GM19324 (cell line): ENCODE results near the gene SLC26A11.
"Not testable (repeated sequence)": the region's sequence is repeated elsewhere in the genome, so short reads cannot be mapped to it uniquely, and the experiment has no call there.

Experiments
- ATAC-seq: cut with Tn5 transposase; IDR thresholded peaks from one replicate; pipeline ENCODE4 v1.9.1; 2021; ENCODE audit warnings: mild to moderate bottlenecking, moderate library complexity; ENCODE audit not compliant: unreplicated experiment, low FRiP score

SLC26A11 gene

DNA sequence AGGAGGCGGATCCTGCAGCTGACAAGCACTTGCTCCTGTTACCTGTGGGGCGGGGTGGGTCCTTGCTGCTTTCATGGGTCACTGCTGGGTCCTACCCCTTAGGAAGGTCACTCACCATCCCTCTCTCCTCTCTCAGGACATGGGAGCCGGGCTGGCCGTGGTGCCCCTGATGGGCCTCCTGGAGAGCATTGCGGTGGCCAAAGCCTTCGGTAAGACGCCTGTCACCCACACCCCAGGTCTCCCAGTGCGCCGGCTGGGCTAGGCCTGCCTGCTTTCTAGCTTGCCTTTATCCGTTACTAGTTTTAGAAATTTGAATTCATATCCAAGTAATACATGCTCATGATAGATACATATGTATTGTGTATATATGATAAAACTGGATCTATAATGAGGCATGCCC lies 17.2 kb downstream of the SLC26A11 start:
- no peak for ATAC-seq

DNA sequence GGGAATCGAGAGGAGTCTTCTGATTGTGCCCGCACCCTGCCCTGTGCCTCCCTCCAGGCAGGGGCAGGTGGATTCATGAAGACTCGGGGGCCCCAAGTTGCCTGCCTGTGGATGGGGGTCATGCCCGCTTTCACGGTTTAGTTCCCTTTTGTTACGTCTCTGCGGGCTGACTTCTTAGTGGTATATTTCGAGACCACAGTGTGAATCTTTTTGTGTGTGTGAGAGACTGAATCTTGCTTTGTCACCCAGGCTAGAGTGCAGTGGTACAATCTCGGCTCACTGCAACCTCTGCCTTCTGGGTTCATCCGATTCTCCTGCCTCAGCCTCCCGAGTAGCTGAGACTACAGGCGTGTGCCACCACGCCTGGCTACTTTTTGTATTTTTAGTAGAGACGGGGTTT lies 22.3 kb downstream of the SLC26A11 start:
- no peak for ATAC-seq

DNA sequence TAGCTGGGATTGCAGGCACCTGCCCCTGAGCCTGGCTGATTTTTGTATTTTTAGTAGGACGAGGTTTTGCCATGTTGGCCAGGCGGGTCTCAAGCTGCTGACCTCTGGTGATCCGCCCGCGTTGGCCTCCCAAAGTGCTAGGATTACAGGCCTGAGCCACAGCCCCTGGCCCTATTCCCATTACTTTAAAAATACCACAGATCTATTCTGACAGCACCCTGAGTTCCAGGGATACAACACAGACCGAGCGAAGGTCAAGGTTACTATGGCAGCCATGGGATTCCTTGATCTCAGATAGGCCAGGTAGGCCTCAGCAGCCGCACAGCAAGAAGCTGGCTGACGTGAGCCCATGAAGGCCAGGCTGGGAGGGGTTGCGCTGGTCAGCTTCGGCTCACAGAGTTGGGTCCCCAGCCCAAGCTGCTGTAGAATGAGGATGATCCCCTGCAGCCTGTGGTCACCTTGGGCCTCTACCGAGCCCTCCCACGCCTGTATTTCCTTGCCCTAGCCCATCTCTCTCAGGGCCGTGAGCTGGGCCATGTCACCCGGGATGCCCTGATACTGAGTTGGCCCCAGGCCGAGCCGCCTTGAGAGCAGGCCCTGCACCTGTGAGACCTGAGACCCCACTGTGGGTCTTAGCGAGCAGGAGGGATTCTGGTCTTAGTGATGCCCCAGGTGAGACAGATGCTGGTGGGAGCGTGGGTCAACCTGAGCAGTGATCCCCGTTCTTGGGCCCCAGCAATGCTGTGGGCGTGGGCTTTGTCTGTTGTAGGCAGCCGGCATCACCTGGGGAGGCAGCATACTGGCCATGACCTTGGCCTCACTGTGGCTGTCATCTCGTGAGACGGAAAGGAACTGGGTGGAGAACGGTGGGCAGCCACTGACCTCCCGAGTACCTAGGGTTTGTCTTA lies 23.6 kb downstream of the SLC26A11 start:
- ATAC-seq = no peak

DNA sequence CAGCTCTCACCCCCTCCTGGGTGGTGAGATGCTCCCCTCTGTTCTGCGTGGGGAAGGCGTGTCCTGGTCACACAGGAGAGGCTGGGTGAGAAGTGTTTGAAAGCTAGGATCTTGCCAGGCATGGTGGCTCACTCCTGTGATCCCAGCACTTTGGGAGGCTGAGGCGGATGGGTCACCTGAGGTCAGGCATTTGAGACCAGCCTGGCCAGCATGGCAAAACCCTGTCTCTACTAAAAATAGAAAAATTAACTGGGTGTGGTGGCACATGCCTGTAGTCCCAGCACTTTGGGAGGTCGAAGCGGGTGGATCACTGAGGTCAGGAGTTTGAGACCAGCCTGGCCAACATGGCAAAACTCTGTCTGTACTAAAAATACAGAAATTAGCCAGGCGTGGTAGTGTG lies 24.2 kb downstream of the SLC26A11 start:
- ATAC-seq = not testable (repeated sequence)

DNA sequence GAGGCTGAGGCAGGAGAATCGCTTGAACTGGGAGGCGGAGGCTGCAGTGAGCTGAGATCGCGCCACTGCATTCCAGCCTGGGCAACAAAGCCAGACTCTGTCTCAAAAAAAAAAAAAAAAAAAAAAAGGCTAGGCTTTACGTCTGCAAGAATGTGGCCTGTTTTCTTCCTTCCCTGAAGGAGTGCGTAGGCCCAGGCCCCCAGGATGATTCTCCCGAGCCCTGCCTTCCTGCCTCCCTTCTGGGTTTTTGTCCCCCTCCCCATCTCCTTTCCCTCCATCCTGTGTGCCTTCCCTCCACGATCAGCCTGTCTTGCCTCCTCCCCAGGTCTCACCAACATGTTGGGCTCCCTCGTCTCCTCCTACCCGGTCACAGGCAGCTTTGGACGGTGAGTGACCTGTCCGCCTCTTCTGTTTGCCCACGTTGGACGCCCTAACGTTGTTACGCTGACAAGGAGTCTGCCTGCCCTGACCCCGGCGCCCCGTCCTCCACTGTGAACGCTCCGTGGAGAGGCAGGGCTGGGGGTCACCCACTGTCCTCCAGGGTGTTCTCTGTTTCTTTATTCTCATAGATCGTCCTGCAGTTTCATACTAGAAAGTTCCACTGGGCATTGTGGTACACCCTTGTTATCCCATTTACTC lies 24.8 kb downstream of the SLC26A11 start:
- ATAC-seq = no peak

DNA sequence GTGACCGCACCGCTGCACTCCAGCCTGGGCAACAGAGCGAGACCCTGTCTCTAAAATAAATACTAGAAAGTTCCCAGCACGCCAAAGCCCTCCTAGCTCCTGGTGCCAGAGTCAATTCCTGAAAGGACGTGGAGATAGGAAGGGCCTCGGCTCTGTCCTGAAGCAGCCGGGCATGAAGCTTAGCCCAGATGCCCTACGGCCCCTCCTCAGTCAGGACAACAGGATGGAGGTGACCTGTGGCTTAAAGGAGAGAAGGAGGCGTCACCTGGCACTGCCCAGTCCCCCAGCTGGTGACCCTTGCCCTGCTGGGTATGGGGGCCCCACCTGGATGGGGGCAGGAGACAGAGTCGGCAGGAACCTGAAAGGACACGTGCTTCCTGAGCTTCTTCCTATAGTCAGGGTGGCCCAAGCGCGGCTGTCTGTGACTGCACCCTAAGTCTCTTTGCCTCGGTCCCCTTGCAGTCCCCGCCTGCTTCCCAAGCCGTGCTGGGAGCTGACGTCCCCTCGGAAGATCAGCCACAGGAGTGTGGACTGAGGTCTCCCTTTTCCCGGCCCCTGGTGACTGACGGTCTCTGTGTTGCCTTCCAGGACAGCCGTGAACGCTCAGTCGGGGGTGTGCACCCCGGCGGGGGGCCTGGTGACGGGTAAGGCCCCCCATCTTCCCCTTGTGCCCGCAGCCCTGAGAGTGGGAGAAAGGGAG lies 25.5 kb downstream of the SLC26A11 start:
- no peak for ATAC-seq

DNA sequence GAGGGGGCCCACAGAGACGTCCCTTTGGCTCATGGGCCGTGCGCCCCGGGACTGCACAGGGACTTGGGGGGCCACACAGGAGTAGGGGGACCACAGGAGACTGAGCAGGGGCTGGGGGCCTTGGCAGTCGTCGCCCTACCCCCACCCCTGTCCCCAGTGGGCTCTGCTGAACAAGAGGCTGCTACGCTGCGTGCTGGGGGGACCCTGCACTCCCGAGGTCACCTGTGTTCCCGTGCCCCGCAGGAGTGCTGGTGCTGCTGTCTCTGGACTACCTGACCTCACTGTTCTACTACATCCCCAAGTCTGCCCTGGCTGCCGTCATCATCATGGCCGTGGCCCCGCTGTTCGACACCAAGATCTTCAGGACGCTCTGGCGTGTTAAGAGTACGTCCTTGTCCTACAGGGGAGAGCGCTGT lies 26.0 kb downstream of the SLC26A11 start:
- ATAC-seq = no peak

DNA sequence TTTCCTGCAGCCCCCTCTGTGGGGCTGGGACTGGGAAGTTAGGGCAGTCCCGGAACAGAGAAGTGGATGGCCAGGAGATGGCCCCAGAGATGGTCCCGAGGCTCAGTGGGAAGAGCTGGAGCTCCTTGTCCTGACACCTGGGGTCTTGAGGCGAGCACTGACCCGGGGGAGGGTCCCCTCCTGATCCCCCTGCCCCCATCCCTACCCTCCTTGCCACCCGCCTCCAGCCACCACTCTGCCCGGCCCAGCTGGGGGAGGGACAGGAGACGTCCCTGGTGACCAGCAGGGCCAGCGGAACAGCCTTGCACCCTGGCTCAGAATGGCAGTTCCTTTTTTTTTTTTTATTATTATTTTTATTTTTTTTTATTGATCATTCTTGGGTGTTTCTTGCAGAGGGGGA lies 26.5 kb downstream of the SLC26A11 start:
- no peak for ATAC-seq

DNA sequence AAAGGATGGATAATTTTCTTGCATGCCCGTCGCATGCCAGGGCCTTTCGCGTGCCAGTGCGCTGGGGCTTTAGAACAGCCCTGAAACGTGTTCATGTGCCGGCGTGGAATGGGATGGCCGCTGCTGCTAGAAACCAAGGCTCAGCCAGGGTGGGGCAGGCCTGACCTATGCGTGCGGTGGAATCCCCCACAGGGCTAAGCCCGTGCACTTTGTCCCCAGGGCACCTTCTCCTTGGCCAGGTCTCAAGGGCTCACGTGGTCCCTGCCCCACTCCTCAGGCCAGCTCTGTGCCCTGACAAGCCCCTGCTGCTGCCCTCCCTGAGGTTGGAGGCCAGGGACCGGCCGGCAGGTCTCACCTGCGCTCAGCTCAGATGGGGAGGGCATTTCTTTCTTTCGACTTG lies 27.3 kb downstream of the SLC26A11 start:
- no peak for ATAC-seq

DNA sequence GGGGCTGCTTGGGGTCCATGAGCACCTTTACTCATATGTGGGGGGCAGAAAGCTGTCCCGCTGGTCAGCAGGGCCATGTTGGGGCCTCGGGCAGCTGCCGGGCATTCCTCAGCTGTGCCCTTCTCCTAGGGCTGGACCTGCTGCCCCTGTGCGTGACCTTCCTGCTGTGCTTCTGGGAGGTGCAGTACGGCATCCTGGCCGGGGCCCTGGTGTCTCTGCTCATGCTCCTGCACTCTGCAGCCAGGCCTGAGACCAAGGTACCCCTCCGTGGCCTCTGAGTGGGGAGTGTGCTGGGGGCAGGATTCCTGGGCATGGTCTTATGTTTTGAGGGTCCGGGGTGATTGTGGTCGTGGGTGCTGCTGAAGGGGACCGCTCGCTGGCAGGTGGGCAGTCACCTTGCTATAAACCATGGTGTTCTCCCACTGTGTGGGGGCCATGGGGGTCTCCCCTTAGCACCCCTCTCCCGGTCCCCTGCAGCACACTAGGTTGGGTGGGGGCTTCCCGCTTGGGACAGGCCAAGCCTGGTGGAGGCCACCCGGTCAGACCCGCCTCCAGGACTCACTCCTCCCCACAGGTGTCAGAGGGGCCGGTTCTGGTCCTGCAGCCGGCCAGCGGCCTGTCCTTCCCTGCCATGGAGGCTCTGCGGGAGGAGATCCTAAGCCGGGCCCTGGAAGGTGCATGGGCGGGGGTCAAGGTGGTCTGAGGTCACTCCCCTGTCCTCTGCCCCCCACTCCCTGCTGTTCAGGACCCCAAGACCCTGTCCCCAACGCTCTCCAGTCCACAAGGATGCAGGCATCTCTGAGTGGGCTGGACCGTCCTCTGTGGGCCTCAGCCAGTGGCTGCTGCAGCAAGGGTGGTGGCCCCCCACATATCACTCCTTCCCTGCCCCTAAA lies 28.0 kb downstream of the SLC26A11 start:
- no peak for ATAC-seq

DNA sequence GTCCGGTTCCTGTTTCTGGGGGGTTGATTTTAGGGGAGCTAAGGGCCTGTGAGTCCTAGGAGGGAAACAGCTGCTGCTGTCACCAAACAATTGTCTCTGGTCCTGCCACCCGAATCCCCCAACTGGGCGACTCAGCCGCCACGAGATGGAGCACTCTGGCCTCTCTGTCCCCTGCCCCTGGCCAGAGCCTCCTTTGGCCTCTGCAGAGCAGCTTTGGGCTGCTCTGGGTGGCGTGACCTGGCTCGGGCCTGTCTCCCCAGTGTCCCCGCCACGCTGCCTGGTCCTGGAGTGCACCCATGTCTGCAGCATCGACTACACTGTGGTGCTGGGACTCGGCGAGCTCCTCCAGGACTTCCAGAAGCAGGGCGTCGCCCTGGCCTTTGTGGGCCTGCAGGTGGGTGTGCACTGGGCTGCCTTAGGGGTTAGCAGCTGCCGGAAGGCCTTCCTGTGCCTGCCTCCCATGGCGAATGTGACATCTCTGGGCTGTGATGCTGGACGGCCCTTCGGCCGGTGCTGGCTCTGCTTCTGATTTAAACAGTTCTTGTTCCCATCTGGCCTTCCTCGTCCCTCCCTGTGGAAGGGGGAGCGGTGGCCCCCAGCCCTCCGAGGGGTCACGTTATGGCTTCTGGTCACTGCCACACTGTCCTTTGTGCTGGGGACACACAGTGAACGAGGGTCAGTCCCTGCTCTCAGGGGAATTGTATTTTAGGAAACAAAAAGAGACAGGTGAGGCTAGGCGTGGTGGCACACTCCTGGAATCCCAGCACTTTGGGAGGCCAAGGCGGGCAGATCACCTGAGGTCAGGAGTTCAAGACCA lies 28.9 kb downstream of the SLC26A11 start:
- no peak for ATAC-seq

DNA sequence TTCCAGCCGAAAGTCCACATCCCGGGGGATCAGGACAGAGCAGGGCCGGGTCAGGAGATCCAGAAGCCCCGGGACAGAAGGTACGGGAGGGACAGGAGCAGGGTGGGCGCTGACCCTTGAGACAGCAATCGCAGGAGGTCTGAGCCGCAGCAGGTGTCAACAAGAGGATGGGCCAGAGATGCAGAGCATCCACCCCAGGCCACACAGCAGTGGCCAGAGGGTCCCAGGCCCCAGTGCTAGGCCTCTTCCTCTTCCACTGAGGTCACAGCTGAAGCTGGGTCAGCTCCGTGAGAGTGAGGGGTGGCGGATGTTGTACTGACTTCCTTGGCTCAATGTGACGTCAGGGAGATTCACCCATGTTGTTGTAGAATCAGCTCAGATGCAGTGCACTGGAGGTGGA lies 31.7 kb downstream of the SLC26A11 start:
- no peak for ATAC-seq

DNA sequence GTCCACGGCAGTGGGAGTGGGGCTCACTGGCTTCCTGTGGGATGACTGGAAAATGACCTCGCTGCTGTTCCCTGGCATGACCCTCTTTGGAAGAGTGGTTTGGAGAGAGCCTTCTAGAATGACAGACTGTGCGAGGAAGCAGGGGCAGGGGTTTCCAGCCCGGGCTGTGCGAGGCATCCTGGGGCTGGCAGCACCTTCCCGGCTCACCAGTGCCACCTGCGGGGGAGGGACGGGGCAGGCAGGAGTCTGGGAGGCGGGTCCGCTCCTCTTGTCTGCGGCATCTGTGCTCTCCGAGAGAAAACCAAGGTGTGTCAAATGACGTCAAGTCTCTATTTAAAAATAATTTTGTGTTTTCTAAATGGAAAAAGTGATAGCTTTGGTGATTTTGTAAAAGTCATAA lies 32.6 kb downstream of the SLC26A11 start:
- ATAC-seq = no peak

DNA sequence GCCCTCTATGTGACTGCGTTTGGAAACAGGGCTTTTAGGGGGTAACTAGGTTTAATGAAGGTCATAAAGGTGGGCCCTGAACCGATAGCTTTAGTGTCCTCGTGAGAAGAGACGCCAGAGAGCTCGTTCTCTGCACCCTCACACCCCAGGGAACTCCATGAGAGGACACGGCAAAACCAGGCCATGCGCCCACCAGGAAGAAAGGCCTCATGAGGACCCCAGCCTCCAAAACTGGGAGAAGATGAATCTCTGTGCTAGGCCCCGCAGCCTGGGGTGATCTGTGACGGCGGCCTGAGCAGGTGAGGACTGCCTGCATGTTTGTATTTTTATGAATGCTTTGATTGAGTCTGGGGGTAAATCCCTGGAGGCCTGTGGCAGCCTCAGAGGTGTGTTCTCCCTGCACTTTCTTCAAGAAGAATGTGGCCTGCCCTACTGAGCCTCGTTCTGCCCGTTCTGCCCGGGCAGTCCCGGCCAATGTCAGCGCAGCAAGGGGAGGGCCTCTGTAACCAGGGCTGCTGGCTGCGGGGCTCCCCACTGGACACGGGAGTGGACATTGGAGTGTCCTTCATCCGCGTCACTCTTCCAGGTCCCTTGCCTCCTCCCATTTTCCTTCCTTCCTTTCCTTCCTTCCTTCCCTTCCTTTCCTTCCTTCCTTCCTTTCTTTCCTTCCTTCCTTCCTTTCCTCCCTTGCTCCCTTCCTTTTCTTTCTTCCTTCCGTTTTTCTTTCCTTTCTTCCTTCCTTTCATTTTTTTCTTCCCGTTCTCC lies 33.6 kb downstream of the SLC26A11 start:
- no peak for ATAC-seq

DNA sequence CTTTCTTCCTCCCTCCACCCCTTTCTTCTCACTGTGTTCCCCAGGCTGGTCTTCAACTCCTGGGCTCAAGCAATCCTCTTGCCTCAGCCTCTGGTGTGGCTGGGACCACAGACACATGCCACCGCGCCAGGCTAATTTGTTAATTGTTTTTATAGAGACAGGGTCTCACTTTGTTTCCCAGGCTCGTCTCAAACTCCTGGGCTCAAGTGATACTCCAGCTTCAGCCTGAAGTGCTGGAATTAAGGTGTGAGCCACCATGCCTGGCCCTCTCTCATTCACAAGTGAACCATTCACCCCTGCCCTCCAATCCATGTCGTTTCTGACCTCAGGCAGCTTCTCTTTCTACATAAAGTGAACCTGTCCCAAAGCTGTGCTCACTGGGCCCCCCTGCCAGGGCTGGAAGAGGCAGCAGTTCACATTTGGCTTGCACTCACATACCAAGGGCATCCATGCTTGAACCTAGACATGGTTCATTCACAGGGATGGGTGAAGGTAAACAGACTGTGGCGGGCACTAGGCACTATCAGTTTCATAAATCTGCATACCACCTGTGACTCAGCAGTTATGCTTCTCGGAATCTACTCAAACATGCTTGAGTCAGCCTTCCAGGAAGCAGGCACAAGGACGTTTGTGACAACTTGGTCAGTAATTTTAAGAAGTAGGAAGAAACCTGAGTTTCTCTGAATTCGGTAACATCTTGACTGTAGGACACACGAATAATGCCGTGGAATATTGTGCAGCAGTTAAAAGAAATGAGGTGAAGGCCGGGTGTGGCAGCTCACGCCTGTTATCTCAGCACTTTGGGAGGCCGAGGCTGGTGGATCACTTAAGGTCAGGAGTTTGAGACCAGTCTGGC lies 34.4 kb downstream of the SLC26A11 start:
- ATAC-seq = peak; percentile 78

DNA sequence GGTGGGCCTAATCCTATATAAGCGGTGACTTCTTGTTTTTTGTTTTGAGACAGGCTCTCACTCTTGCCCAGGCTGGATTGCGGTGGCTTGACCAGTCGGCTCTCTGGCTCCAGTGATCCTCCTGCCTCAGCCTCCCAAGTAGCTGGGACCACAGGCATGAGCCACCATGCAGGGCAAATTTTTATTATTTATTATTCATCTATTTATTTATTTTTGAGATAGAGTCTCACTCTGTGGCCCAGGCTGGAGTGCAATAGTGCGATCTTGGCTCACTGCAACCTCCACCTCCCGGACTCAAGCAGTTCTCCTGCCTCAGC lies 35.8 kb downstream of the SLC26A11 start:
- no peak for ATAC-seq

DNA sequence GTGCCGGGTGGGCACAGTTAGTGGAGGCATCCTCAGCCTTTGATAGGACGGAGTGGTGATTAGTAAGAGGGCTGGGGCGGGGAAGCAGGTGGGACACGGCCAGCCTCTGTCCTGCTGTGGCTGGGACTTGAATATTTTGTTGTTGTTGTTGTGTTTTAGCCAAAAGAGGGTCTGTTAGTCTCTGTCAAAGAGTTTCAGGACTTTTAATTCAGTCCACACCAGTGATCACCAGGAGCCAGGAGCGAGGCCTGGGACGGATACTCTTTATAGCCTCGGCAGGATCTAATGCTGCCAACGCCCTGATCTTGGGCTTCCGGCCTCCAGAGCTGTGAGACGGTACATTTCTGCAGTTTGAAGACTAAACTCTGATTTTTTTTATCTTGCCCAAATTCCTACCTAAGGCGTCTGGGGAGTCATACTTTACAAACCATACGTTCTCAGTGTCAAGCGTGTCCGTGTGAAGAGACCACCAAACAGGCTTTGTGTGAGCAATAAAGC lies 37.5 kb downstream of the SLC26A11 start:
- no peak for ATAC-seq

DNA sequence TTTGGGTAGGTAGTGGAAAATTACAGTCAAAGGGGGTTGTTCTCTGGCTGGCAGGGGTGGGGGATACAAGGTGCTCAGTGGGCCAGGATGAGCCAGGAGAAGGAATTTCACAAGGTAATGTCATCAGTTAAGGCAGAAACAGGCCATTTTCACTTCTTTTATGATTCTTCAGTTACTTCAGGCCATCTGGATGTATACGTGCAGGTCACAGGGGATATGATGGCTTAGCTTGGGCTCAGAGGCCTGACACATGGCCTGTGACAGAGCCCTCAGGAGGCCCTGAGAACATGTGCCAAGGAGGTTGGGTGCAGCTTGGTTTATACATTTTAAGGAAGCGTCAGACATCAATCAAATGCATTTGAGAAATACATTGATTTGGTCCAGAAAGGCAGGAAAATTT lies 38.1 kb downstream of the SLC26A11 start:
- ATAC-seq = not testable (repeated sequence)
